Retinal pigment epithelial cell (primary cell): ENCODE data around the gene MKNK1.

Experiments
- DNase-seq: peaks from one replicate; pipeline ENCODE4 v3.0.0-alpha.2; 2010; ENCODE audit warnings: low read depth
- H3K4me3 ChIP-seq: 2 replicates; pipeline ENCODE4 v1.5.1; 2011; ENCODE audit warnings: mild to moderate bottlenecking, low read length, control low read depth, moderate library complexity
- TF ChIP-seq, protein P1 (sequence below): conservative IDR thresholded peaks from 2 replicates; pipeline ENCODE4 v1.5.1; 2011; ENCODE audit warnings: low read depth, low read length, control low read depth, inconsistent platforms

MKNK1 gene

DNA sequence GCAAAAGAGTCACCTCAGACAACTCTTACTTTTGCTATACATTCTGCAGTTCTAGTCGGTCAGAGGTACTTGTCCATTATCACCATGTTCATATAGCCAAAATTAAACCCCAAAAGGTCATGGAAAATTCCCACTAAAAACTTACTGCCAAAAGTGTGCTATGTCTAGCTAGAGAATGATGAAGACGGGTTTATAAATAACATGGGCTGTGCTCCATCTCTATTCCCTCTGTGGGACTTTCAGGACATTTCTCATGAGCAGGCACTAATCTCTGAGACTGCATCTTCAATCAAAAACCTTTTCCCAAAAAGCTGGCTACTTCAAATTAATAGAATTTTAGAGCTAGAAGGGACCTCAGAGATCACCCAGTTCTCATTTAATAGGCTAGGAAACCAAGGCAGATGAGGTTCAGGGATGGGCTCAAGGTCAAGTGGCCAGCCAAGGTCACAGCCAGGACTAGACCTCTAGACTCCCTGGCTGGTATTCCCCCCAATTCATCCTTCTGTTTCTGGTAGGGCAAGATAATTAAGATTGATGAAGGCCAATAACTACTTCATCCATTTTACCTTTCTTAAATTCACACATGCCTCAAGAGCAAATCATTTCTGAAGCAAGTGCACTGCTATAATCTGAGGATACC, 33.5 kb upstream of the MKNK1 start:
- DNase-seq, result no peak
- no peak overlapping the region for H3K4me3 ChIP-seq
- TF ChIP-seq, protein P1, sequence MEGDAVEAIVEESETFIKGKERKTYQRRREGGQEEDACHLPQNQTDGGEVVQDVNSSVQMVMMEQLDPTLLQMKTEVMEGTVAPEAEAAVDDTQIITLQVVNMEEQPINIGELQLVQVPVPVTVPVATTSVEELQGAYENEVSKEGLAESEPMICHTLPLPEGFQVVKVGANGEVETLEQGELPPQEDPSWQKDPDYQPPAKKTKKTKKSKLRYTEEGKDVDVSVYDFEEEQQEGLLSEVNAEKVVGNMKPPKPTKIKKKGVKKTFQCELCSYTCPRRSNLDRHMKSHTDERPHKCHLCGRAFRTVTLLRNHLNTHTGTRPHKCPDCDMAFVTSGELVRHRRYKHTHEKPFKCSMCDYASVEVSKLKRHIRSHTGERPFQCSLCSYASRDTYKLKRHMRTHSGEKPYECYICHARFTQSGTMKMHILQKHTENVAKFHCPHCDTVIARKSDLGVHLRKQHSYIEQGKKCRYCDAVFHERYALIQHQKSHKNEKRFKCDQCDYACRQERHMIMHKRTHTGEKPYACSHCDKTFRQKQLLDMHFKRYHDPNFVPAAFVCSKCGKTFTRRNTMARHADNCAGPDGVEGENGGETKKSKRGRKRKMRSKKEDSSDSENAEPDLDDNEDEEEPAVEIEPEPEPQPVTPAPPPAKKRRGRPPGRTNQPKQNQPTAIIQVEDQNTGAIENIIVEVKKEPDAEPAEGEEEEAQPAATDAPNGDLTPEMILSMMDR, result no peak

DNA sequence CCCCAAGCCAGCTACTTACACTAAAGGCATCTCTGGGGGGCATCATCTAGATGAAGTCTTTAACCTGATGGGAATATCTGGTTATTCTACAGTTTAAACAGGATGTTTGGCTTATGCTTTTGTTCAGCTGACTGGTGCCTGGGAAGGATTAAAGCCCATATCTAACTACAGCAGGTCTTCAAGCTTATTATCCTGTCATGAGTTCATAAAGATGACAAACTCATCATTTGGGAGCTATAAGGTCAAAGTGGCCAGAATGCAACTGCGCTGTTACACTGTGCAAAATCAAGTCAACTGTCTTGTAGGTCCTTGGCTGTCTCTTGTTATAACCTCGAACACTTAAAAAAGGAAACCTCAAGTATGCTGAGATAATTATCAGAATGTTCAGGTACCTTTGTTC, 31.1 kb upstream of the MKNK1 start:
- no peak overlapping the region for H3K4me3 ChIP-seq
- DNase-seq, result no peak
- TF ChIP-seq, protein P1, result no peak

DNA sequence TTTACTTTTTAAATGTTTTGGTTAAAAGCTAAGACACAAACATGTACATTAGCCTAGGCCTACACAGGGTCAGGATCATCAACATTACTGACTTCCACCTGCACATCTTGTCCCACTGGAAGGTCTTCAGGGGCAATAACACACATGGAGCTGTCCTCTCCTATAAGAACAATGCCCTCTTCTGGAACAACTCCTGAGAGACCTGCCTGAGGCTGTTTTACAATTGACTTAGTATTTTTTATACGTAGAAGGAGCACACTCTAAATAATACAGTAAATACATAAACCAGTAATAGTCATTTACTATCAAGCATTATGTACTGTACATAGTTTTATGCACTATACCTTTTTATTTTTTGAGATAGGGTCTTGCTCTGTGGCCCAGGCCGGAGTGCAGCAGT, 26.7 kb upstream of the MKNK1 start:
- TF ChIP-seq, protein P1, result no peak
- no peak for DNase-seq
- H3K4me3 ChIP-seq, result no peak overlapping the region

DNA sequence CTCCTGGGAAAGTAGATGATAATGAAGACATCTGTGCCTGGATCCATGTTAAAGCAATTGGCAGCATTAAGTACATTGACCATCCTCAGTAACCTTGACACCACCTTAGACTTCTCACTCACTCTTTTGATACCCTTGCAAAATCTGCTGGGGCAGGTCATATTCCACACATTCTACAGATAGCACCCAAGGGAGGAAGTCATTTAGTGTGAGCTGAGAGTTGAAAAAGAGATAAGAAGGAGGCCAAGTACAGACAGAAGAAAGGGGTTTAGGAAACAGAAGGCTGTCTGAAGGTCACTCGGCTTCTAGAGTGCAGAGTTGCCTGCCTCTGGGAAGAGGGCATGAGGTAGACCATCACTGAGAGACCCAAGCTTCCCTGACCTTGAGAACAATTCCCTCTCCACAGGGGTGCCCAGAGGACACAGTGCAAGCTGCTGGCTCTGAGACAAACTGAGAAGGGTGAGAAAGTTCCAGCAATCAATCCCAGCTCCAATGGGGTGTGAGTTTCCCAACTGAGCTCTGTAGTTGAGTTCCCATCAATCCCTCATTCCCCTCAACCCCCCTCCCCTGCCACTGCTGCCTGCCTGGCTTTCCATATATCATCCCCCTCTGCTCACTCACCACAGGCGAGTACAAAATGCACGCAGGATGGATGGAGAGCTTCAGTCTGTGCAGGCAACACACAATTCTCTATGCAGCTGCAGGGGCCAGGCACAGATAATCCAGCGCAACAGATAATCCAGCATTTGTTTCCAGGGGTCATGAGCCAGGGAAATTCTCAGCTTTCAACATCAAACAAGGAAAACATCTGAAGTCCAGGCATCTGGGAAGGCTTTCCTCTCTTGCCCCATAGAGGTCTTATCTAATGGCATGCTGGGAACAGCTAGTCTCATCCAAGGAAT, 19.9 kb upstream of the MKNK1 start:
- no peak overlapping the region for H3K4me3 ChIP-seq
- TF ChIP-seq, protein P1, result no peak
- no peak for DNase-seq

DNA sequence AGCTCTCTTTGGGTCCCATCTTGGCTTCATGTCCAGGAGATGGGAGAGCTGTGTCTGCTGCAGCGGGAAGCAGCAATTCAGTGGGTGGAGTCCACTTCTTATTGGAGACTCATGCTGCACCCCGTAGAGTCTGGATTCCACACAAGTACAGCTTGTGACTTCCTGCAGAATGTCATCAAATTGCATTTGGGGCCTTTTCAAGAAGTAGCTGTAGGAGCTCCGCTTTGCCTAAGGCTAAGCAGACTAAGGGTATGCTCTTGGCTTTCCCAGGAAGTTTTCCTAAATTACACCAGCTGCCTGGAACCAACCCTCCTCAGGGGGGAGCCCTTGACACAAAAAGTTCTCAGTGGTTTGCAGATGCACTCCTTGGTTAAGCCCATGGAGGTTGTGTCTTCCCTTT, 18.3 kb upstream of the MKNK1 start:
- TF ChIP-seq, protein P1, result peak; percentile 51
- H3K4me3 ChIP-seq, result no peak overlapping the region
- no peak for DNase-seq

DNA sequence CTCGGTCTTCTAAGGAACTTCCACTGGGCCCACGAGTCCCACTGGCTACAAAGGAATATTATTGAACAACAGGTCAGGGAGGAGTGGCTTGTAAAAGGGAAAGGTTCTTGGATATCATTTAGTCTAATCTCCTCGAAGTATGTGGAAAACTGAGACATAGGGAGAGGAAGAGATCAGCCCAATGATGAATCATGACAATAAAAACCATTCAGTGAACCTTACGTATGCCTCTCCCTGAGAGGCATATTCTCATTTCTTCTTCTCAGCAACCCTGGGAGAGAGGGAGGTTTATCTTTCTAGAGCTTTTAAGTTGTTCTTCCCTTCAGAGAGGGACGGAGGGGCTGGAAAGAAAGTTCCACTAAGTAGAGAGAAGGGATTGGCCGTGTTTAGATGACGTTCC, 17.9 kb upstream of the MKNK1 start:
- H3K4me3 ChIP-seq, result no peak overlapping the region
- TF ChIP-seq, protein P1, result no peak
- DNase-seq, result no peak
